SK-N-SH treated with all-trans-retinoic acid at 6 μM for 48 hours (cell line): Measurements from ENCODE around the gene PUM1.

Experiments used
- ATAC-seq: fragments of 200-7000 bp; cut with Tn5 transposase; 3 replicates; pipeline ENCODE4 v1.9.1; 2020; ENCODE audit warnings: mild to moderate bottlenecking, moderate library complexity
- ARNTL ChIP-seq: fragments of 450-650 bp; formaldehyde crosslinking; IDR thresholded peaks from 2 replicates; pipeline ENCODE4 v1.5.0; 2020; ENCODE audit warnings: low read depth, mild to moderate bottlenecking, moderate library complexity, borderline replicate concordance
- CSDC2 ChIP-seq: fragments of 250-450 bp; sonication (Bioruptor Pico); IDR thresholded peaks from 2 replicates; pipeline ENCODE4 v1.5.0; 2020; ENCODE audit warnings: mild to moderate bottlenecking, moderate library complexity
- CSRNP3 ChIP-seq: fragments of 250-450 bp; sonication (Bioruptor Pico); IDR thresholded peaks from 2 replicates; pipeline ENCODE4 v1.5.1; 2021; ENCODE audit warnings: mild to moderate bottlenecking, moderate library complexity
- ESRRG ChIP-seq: fragments of 250-450 bp; sonication (Bioruptor Pico); IDR thresholded peaks from 2 replicates; pipeline ENCODE4 v1.6.1; 2021; ENCODE audit warnings: mild to moderate bottlenecking
- GLIS3 ChIP-seq: fragments of 250-450 bp; sonication (Bioruptor Pico); IDR thresholded peaks from 2 replicates; pipeline ENCODE4 v1.5.0; 2020; ENCODE audit warnings: mild to moderate bottlenecking, moderate library complexity
- ISL1 ChIP-seq: fragments of 250-450 bp; sonication (Bioruptor Pico); IDR thresholded peaks from 2 replicates; pipeline ENCODE4 v2.1.2; 2022; ENCODE audit warnings: mild to moderate bottlenecking, moderate library complexity
- OSR1 ChIP-seq: fragments of 250-450 bp; sonication (Bioruptor Pico); IDR thresholded peaks from 2 replicates; pipeline ENCODE4 v1.8.0; 2022; ENCODE audit warnings: moderate library complexity, mild to moderate bottlenecking, inconsistent platforms
- PPARA ChIP-seq: fragments of 250-450 bp; sonication (Bioruptor Pico); IDR thresholded peaks from 2 replicates; pipeline ENCODE4 v1.5.0; 2020; ENCODE audit warnings: mild to moderate bottlenecking, borderline replicate concordance
- RARB ChIP-seq: fragments of 250-450 bp; sonication (Bioruptor Pico); IDR thresholded peaks from 2 replicates; pipeline ENCODE4 v1.8.0; 2021; ENCODE audit warnings: mild to moderate bottlenecking, moderate library complexity
- SNAI2 ChIP-seq: fragments of 250-450 bp; sonication (Bioruptor Pico); IDR thresholded peaks from 2 replicates; pipeline ENCODE4 v1.5.0; 2020; ENCODE audit warnings: mild to moderate bottlenecking, moderate library complexity
- TCF4 ChIP-seq: fragments of 250-450 bp; sonication (Bioruptor Pico); IDR thresholded peaks from 2 replicates; pipeline ENCODE4 v1.8.0; 2021; ENCODE audit warnings: mild to moderate bottlenecking, moderate library complexity, borderline replicate concordance
- TOX ChIP-seq: fragments of 250-450 bp; sonication (Bioruptor Pico); IDR thresholded peaks from 2 replicates; pipeline ENCODE4 v1.8.0; 2021; ENCODE audit warnings: mild to moderate bottlenecking, moderate library complexity, borderline replicate concordance
- TSHZ2 ChIP-seq: fragments of 250-450 bp; sonication (Bioruptor Pico); IDR thresholded peaks from 2 replicates; pipeline ENCODE4 v1.5.0; 2020; ENCODE audit warnings: mild to moderate bottlenecking, moderate library complexity
- ZC3H10 ChIP-seq: fragments of 250-450 bp; sonication (Bioruptor Pico); IDR thresholded peaks from 2 replicates; pipeline ENCODE4 v1.5.1; 2021; ENCODE audit warnings: mild to moderate bottlenecking, moderate library complexity
- ZFP3 ChIP-seq: fragments of 250-450 bp; sonication (Bioruptor Pico); IDR thresholded peaks from 2 replicates; pipeline ENCODE4 v1.5.0; 2020; ENCODE audit warnings: mild to moderate bottlenecking, moderate library complexity
- ZFP30 ChIP-seq: fragments of 450-650 bp; formaldehyde crosslinking; IDR thresholded peaks from 2 replicates; pipeline ENCODE4 v1.5.0; 2022; ENCODE audit warnings: mild to moderate bottlenecking, moderate library complexity
- ZNF70 ChIP-seq: fragments of 450-650 bp; formaldehyde crosslinking; IDR thresholded peaks from 2 replicates; pipeline ENCODE4 v1.5.0; 2020; ENCODE audit warnings: mild to moderate bottlenecking, moderate library complexity
- ZNF8 ChIP-seq: fragments of 450-650 bp; formaldehyde crosslinking; IDR thresholded peaks from 2 replicates; pipeline ENCODE4 v1.5.0; 2020; ENCODE audit warnings: mild to moderate bottlenecking, moderate library complexity
- TF ChIP-seq, protein P1 (sequence below): fragments of 250-450 bp; sonication (Bioruptor Pico); IDR thresholded peaks from 2 replicates; pipeline ENCODE4 v1.5.1; 2020; ENCODE audit warnings: low read depth, mild to moderate bottlenecking, moderate library complexity
- TF ChIP-seq, protein P2 (sequence below): fragments of 250-450 bp; sonication (Bioruptor Pico); IDR thresholded peaks from 2 replicates; pipeline ENCODE4 v1.8.0; 2021; ENCODE audit warnings: low read depth, mild to moderate bottlenecking, moderate library complexity, borderline replicate concordance

Gene PUM1

DNA sequence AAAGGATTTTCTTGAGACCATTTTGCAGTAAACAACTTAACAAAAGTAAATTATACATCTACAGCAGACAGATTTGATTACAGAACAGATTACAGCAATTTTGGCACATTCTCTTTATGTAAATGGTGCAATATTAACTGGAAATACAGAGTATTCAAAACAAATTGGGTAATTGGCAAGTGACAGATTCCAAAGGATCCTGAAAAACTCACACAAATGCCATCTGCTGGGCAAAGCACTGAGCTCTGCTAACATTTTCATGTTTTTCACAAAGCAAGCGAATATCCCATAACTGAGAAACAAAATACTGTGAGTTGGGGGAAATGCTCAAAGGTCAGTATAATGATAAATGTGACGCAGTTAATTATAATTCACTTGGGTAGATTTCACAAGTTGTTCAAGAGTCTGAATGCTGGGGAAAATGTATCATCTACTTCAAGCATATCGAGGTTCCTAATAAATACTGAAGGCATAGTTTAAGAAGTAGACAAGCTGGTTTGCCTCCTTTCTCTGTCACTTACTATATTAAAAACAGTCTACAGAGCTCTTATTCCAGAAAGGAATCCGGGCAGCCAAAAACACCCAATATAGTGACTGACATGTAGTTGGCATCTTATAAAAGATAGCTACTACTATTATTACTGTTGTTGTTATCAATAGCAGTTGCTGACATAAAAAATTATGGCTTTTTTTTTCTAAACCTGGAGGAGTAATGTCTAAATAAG is 81.2 kb downstream of the PUM1 start (continued):
- no peak for TF ChIP-seq TSHZ2 (CRISPR knock-in tag)
- TF ChIP-seq, protein P1, sequence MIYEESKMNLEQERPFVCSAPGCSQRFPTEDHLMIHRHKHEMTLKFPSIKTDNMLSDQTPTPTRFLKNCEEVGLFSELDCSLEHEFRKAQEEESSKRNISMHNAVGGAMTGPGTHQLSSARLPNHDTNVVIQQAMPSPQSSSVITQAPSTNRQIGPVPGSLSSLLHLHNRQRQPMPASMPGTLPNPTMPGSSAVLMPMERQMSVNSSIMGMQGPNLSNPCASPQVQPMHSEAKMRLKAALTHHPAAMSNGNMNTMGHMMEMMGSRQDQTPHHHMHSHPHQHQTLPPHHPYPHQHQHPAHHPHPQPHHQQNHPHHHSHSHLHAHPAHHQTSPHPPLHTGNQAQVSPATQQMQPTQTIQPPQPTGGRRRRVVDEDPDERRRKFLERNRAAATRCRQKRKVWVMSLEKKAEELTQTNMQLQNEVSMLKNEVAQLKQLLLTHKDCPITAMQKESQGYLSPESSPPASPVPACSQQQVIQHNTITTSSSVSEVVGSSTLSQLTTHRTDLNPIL (CRISPR knock-in tag): no peak
- no peak for TF ChIP-seq GLIS3 (CRISPR knock-in tag)
- TF ChIP-seq ARNTL (CRISPR knock-in tag): no peak
- no peak for TF ChIP-seq SNAI2 (CRISPR knock-in tag)
- no peak for TF ChIP-seq ZFP3
- TF ChIP-seq ZC3H10 (CRISPR knock-in tag): no peak
- TF ChIP-seq TOX: no peak
- no peak for TF ChIP-seq OSR1 (CRISPR knock-in tag)
- no peak for TF ChIP-seq ZNF8 (CRISPR knock-in tag)
- no peak for TF ChIP-seq TCF4 (CRISPR knock-in tag)
- TF ChIP-seq CSDC2 (CRISPR knock-in tag): no peak
- no peak for TF ChIP-seq PPARA (CRISPR knock-in tag)
- TF ChIP-seq, all 23 proteins: peak for 0

DNA sequence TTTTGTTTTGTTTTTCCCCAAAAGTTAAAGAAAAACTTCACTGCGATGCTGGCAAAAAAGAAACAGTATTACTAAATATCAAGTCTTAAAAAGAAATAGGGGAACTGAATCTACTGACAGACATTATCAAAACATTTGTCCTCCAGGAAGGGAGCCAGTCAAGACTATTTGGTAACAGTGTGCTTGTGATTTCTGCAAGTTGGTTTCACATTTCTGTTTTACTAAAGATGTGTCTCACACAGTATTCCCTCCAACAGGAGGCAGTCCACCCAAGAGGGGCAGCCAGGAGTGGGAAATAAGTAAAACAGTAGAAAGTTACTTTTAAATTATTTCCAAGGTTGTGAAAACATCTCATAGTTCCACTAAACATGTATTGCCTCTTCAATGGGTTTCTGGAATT is 82.6 kb downstream of the PUM1 start:
- no peak for TF ChIP-seq CSDC2 (CRISPR knock-in tag)
- no peak for TF ChIP-seq TCF4 (CRISPR knock-in tag)
- no peak for TF ChIP-seq RARB
- TF ChIP-seq ZNF70 (CRISPR knock-in tag): no peak
- no peak for TF ChIP-seq CSRNP3 (CRISPR knock-in tag)
- TF ChIP-seq SNAI2 (CRISPR knock-in tag): no peak
- TF ChIP-seq ZNF8 (CRISPR knock-in tag): no peak
- TF ChIP-seq ZFP3: no peak
- no peak for TF ChIP-seq TSHZ2 (CRISPR knock-in tag)
- TF ChIP-seq ESRRG (CRISPR knock-in tag): no peak
- no peak for TF ChIP-seq OSR1 (CRISPR knock-in tag)
- no peak for TF ChIP-seq ISL1 (CRISPR knock-in tag)
- TF ChIP-seq, protein P2, sequence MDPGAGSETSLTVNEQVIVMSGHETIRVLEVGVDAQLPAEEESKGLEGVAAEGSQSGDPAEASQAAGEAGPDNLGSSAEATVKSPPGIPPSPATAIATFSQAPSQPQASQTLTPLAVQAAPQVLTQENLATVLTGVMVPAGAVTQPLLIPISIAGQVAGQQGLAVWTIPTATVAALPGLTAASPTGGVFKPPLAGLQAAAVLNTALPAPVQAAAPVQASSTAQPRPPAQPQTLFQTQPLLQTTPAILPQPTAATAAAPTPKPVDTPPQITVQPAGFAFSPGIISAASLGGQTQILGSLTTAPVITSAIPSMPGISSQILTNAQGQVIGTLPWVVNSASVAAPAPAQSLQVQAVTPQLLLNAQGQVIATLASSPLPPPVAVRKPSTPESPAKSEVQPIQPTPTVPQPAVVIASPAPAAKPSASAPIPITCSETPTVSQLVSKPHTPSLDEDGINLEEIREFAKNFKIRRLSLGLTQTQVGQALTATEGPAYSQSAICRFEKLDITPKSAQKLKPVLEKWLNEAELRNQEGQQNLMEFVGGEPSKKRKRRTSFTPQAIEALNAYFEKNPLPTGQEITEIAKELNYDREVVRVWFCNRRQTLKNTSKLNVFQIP (CRISPR knock-in tag): no peak
- no peak for TF ChIP-seq ZFP30 (CRISPR knock-in tag)
- no peak for TF ChIP-seq GLIS3 (CRISPR knock-in tag)
- TF ChIP-seq ARNTL (CRISPR knock-in tag): no peak
- ATAC-seq: no peak
